HepG2 (cell line): ENCODE data around the gene PHLPP2. TPM values are rescaled to one million over a fixed set of nuclear protein-coding genes. Genes with fewer than 3 reads are reported as not detected.

Experiments
- AGO2 ChIP-seq: fragments of 200-400 bp; formaldehyde crosslinking; optimal IDR thresholded peaks from 2 replicates; pipeline ENCODE3; 2017; ENCODE audit warnings: mild to moderate bottlenecking, low read depth, low read length, moderate library complexity
- BORCS8-MEF2B ChIP-seq: sonication (generic); formaldehyde crosslinking; IDR thresholded peaks from 2 replicates; pipeline ENCODE4 v1.8.0; 2022; ENCODE audit warnings: mild to moderate bottlenecking, missing genetic modification reagents
- CCDC6 ChIP-seq: sonication (generic); formaldehyde crosslinking; IDR thresholded peaks from 2 replicates; pipeline ENCODE4 v1.8.1; 2022; ENCODE audit warnings: mild to moderate bottlenecking, missing genetic modification reagents, moderate library complexity
- KLF11 ChIP-seq: IDR thresholded peaks from 2 replicates; pipeline ENCODE4 v1.6.1; 2016; ENCODE audit warnings: missing compliant biosample characterization
- MAFK ChIP-seq, 2 experiments: IDR thresholded peaks in 1 of 2; conservative IDR thresholded peaks in 1 of 2; 2 replicates each; pipeline ENCODE4 v1.6.1; 2011; ENCODE audit warnings: improper control_type of control experiment in 2 of 2, low read length in 2 of 2
- MIER2 ChIP-seq: IDR thresholded peaks from 2 replicates; pipeline ENCODE4 v1.6.1; 2016; ENCODE audit warnings: missing biosample characterization, missing genetic modification reagents
- MLLT10 ChIP-seq: sonication (generic); formaldehyde crosslinking; IDR thresholded peaks from 2 replicates; pipeline ENCODE4 v1.4.0; 2020; ENCODE audit warnings: missing genetic modification reagents
- NFKBIZ ChIP-seq: IDR thresholded peaks from 2 replicates; pipeline ENCODE4 v1.6.1; 2018; ENCODE audit warnings: missing genetic modification reagents, missing compliant biosample characterization
- PLRG1 ChIP-seq: fragments of 450-650 bp; conservative IDR thresholded peaks from 2 replicates; pipeline ENCODE4 v1.6.1; 2016
- POLR2A ChIP-seq, 2 experiments: IDR thresholded peaks; 2 replicates each; pipeline ENCODE4 v1.6.1; 2011; ENCODE audit warnings: low read depth in 2 of 2, low read length in 2 of 2, mild to moderate bottlenecking in 1 of 2, moderate library complexity in 1 of 2; ENCODE audit not compliant: insufficient read depth in 1 of 2
- SSRP1 ChIP-seq: IDR thresholded peaks from 2 replicates; pipeline ENCODE4 v1.6.1; 2016; ENCODE audit warnings: control low read depth
- STAG1 ChIP-seq: sonication (generic); formaldehyde crosslinking; IDR thresholded peaks from 2 replicates; pipeline ENCODE4 v1.4.0; 2020; ENCODE audit warnings: missing genetic modification reagents
- TARDBP ChIP-seq: sonication (generic); formaldehyde crosslinking; IDR thresholded peaks from 2 replicates; pipeline ENCODE4 v1.8.0; 2022; ENCODE audit warnings: mild to moderate bottlenecking, missing genetic modification reagents
- ZNF256 ChIP-seq: sonication (generic); formaldehyde crosslinking; conservative IDR thresholded peaks from 2 replicates; pipeline ENCODE4 v1.4.0; 2020; ENCODE audit warnings: missing genetic modification reagents
- ZNF563 ChIP-seq: sonication (generic); formaldehyde crosslinking; IDR thresholded peaks from 2 replicates; pipeline ENCODE4 v1.8.0; 2022; ENCODE audit warnings: mild to moderate bottlenecking, moderate library complexity, missing genetic modification reagents
- ZNF572 ChIP-seq: sonication (generic); formaldehyde crosslinking; IDR thresholded peaks from 2 replicates; pipeline ENCODE4 v1.5.1; 2020; ENCODE audit warnings: mild to moderate bottlenecking, missing genetic modification reagents
- polyA plus RNA-seq, 8 experiments: library from polyadenylated mRNA; depleted of rRNA in 3 of 8; stranded (reverse) in 7 of 8; unstranded in 1 of 8; fragments of >200 nt; fragmentation: Illumina TruSeq in 4 of 8; extraction: Trizol in 4 of 8; gene quantifications; 2 replicates each; pipeline versions ENCODE4 v1.2.1 to v1.2.3, GENCODE V29; 2011 to 2016; ENCODE audit warnings: low read depth in 4 of 8, missing spikeins in 1 of 8, mixed read lengths in 1 of 8; ENCODE audit not compliant: insufficient read depth in 1 of 8
- total RNA-seq, 5 experiments: library from RNA; depleted of rRNA; stranded (reverse); fragments of >200 nt; fragmentation: Illumina TruSeq; extraction: Trizol; gene quantifications; 2 replicates each; pipeline ENCODE4 v1.2.3, GENCODE V29; 2016; ENCODE audit warnings: low read depth in 1 of 5
- TF ChIP-seq, protein P1 (sequence below): sonication (generic); formaldehyde crosslinking; IDR thresholded peaks from 2 replicates; pipeline ENCODE4 v1.5.1; 2020; ENCODE audit warnings: missing genetic modification reagents, mild to moderate bottlenecking, borderline replicate concordance
- TF ChIP-seq, protein P2 (sequence below): sonication (generic); formaldehyde crosslinking; IDR thresholded peaks from 2 replicates; pipeline ENCODE4 v1.5.0; 2020; ENCODE audit warnings: missing genetic modification reagents, mild to moderate bottlenecking, borderline replicate concordance
- TF ChIP-seq, protein P3 (sequence below): sonication (generic); formaldehyde crosslinking; IDR thresholded peaks from 2 replicates; pipeline ENCODE4 v1.5.0; 2020; ENCODE audit warnings: missing genetic modification reagents, mild to moderate bottlenecking, borderline replicate concordance
- TF ChIP-seq, protein P4 (sequence below): sonication (generic); formaldehyde crosslinking; IDR thresholded peaks from 2 replicates; pipeline ENCODE4 v1.8.0; 2022; ENCODE audit warnings: mild to moderate bottlenecking, missing genetic modification reagents
- TF ChIP-seq, protein P5 (sequence below): sonication (generic); formaldehyde crosslinking; IDR thresholded peaks from 2 replicates; pipeline ENCODE4 v1.8.1; 2023; ENCODE audit warnings: mild to moderate bottlenecking, missing genetic modification reagents
- TF ChIP-seq, protein P6 (sequence below): sonication (generic); formaldehyde crosslinking; IDR thresholded peaks from 2 replicates; pipeline ENCODE4 v1.4.0; 2020; ENCODE audit warnings: missing genetic modification reagents

The PHLPP2 gene
- total and polyA plus RNA-seq, 2 of the 13 experiments (the other 11 are each of a cell fraction or from before 2014, with no cell fraction given): 8.9 TPM

DNA sequence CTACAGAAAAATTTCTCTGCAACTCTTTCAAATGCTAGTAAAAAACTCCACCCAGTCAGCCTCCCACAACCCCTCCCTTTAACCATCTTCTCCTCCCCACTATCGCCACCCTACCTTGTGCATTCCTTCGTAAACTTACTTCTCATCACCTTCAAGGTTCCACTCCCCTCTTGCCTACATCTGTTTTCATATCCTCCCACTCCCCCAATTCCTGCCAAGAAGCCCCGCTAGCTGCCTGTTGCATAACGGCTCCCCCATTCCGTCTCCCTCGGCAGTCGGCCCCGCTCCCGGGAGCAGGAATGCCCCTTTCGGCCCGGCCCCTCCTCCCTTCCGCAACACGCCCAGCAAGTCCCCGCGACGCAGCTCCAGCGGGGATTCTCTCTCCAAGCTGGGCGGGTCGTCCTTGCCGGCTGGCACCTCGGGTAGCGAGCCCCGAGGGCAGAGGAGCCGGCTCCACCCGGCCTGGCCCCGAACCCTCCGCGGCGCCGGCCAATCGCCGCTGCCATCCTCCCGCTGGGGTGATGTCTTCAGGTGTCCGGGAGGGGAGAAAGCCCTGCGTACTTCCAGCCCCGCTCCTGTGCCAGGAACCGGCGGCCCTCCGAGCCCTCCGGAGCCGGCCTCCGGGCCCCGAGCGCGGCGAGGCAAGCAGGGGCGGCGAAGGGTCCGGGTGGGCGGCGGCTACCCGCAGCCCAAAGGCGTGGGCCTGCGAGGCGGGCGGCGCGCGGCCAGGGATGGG lies 1.5 kb downstream of the PHLPP2 start (continued):
- TF ChIP-seq, protein P1, sequence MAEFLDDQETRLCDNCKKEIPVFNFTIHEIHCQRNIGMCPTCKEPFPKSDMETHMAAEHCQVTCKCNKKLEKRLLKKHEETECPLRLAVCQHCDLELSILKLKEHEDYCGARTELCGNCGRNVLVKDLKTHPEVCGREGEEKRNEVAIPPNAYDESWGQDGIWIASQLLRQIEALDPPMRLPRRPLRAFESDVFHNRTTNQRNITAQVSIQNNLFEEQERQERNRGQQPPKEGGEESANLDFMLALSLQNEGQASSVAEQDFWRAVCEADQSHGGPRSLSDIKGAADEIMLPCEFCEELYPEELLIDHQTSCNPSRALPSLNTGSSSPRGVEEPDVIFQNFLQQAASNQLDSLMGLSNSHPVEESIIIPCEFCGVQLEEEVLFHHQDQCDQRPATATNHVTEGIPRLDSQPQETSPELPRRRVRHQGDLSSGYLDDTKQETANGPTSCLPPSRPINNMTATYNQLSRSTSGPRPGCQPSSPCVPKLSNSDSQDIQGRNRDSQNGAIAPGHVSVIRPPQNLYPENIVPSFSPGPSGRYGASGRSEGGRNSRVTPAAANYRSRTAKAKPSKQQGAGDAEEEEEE (CRISPR knock-in tag): no peak
- TF ChIP-seq, protein P2, sequence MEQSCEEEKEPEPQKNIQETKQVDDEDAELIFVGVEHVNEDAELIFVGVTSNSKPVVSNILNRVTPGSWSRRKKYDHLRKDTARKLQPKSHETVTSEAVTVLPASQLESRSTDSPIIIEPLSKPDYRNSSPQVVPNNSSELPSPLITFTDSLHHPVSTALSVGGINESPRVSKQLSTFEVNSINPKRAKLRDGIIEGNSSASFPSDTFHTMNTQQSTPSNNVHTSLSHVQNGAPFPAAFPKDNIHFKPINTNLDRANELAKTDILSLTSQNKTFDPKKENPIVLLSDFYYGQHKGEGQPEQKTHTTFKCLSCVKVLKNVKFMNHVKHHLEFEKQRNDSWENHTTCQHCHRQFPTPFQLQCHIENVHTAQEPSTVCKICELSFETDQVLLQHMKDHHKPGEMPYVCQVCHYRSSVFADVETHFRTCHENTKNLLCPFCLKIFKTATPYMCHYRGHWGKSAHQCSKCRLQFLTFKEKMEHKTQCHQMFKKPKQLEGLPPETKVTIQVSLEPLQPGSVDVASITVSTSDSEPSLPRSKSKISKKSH (CRISPR knock-in tag): no peak
- TF ChIP-seq KLF11 (peak; percentile 48; the same call in 1 of the 2 replicates), SSRP1 (CRISPR knock-in tag) (no peak), TARDBP (CRISPR knock-in tag) (no peak; the same call in 1 of the 2 replicates), NFKBIZ (CRISPR knock-in tag) (no peak), ZNF572 (CRISPR knock-in tag) (peak; percentile 89), ZNF563 (peak; percentile 94), AGO2 (peak; percentile 74), MLLT10 (CRISPR knock-in tag) (no peak), CCDC6 (CRISPR knock-in tag) (peak; percentile 83; the same call in 1 of the 2 replicates), MAFK (conservative IDR thresholded peaks at IDR 0.05 in 1 of 2, IDR thresholded peaks at IDR 0.05 in 1 of 2; ENCODE audit: low read length in 2 of 2) (no peak), POLR2A (IDR thresholded peaks at IDR 0.05; ENCODE audit: insufficient read depth in 1 of 2, low read depth in 2 of 2, low read length in 2 of 2) (peak in 1 of 2 experiments; percentile 45; a peak in 1 of 4 replicates), ZNF256 (CRISPR knock-in tag) (peak; percentile 57; the same call in 1 of the 2 replicates), PLRG1 (no peak), BORCS8-MEF2B (CRISPR knock-in tag) (peak; percentile 59; the same call in 1 of the 2 replicates), STAG1 (no peak), MIER2 (CRISPR knock-in tag) (peak; percentile 31; the same call in 1 of the 2 replicates)
- TF ChIP-seq, protein P3, sequence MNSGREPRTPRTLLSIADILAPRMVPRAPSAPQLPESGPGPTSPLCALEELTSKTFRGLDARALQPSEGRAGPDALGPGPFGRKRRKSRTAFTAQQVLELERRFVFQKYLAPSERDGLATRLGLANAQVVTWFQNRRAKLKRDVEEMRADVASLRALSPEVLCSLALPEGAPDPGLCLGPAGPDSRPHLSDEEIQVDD (CRISPR knock-in tag): peak; percentile 32; the same call in 1 of the 2 replicates
- TF ChIP-seq, protein P4, sequence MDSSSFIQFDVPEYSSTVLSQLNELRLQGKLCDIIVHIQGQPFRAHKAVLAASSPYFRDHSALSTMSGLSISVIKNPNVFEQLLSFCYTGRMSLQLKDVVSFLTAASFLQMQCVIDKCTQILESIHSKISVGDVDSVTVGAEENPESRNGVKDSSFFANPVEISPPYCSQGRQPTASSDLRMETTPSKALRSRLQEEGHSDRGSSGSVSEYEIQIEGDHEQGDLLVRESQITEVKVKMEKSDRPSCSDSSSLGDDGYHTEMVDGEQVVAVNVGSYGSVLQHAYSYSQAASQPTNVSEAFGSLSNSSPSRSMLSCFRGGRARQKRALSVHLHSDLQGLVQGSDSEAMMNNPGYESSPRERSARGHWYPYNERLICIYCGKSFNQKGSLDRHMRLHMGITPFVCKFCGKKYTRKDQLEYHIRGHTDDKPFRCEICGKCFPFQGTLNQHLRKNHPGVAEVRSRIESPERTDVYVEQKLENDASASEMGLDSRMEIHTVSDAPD (CRISPR knock-in tag): no peak
- TF ChIP-seq, protein P5, sequence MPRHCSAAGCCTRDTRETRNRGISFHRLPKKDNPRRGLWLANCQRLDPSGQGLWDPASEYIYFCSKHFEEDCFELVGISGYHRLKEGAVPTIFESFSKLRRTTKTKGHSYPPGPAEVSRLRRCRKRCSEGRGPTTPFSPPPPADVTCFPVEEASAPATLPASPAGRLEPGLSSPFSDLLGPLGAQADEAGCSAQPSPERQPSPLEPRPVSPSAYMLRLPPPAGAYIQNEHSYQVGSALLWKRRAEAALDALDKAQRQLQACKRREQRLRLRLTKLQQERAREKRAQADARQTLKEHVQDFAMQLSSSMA: peak; percentile 68; the same call in 1 of the 2 replicates
- TF ChIP-seq, protein P6, sequence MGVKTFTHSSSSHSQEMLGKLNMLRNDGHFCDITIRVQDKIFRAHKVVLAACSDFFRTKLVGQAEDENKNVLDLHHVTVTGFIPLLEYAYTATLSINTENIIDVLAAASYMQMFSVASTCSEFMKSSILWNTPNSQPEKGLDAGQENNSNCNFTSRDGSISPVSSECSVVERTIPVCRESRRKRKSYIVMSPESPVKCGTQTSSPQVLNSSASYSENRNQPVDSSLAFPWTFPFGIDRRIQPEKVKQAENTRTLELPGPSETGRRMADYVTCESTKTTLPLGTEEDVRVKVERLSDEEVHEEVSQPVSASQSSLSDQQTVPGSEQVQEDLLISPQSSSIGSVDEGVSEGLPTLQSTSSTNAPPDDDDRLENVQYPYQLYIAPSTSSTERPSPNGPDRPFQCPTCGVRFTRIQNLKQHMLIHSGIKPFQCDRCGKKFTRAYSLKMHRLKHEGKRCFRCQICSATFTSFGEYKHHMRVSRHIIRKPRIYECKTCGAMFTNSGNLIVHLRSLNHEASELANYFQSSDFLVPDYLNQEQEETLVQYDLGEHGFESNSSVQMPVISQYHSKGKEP (CRISPR knock-in tag): no peak
